Putamen (tissue), 1 donor: ENCODE measurements around the gene RBM4B.
A peak's percentile ranks its signal among the peaks of the same experiment; 100 is the strongest.
"Not testable (repeated sequence)": the region's sequence is repeated elsewhere in the genome, so short reads cannot be mapped to it uniquely, and the experiment has no call there.

Experiments used
- DNase-seq: peaks from one replicate; pipeline ENCODE4 v3.0.0-alpha.2; 2016; ENCODE audit warnings: low spot score

The RBM4B gene, protein sequence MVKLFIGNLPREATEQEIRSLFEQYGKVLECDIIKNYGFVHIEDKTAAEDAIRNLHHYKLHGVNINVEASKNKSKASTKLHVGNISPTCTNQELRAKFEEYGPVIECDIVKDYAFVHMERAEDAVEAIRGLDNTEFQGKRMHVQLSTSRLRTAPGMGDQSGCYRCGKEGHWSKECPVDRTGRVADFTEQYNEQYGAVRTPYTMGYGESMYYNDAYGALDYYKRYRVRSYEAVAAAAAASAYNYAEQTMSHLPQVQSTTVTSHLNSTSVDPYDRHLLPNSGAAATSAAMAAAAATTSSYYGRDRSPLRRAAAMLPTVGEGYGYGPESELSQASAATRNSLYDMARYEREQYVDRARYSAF

DNA sequence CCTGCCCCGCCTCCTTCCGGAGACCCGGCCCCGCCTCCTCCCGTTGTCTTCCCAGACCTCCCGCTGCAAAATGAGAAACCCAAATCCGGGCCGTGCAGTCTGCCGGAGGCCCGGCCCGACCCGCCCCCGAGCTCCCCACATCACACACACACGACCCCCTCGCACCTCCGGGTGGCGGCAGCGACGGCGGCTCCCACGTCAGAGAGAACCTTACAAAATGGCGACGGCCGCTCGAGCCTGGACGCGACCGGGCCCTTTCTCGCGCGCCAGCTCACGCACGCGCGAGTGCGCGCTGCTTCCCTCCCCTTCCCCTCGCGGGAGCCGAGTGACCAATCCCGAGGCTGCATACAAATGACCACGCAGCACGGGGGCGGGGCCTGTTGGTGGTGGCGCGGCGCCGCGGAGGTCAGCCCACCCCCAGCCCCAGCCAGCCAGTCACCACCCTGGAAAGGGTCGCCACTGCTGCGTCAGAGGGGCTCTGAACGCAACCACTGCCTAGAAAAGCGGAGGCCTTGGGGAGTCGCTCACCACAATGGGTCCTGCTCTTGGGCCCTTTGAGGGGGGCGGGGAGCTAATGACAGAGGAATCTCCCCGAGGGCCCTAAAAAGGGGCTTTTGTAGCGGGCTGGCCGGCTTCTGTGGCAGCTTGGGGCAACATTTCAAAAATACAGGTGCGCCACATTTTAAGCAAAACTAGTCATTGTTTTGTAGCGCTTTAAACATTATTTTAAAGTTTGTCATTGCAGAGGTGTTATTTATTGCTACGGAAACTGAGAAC, at the start of gene RBM4B:
Gene RBM4B, minus strand, starts transcription at position 289 of the 777 bp plus-strand sequence. CDS start 808 bp downstream, outside the sequence.
- DNase-seq, result peak; percentile 96

DNA sequence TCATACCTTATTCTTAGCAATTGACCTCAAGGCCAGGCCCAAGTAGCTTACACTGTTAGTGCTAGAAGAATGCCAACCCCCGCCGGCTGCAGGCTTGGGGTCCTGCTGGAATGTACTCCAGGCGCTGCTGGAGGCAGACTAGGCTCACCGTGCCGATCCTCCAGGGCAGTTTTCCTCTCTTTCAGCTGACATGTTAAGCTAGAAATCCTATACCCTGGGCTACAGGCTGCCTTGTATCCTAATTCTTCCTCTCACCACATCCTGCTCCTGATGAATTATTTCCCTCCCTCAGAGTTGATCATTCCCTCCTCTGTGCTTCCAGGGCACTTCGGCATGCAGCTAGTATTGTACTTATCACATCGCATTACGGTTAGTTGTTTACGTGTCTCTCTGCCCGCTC, 48.0 kb upstream of the RBM4B start:
- DNase-seq, result no peak

DNA sequence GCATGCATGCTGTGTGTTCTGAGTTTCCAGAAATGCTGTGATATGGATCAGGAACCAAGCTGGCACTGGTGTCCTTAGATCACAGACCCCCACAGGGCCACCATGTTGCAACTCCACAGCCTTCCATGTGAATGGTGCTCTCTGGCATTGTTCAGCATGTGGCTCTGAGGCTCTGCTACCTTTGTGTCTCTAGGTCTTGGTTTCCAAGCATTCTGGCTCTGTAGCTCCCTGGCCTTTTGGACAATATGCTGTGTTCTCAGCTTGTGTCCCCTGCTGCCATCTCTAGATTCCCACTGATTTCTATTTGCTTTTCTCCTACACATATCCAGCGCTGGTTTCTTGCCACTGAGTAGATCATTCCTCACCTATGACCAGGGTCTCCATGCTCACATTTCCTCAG, 47.4 kb upstream of the RBM4B start:
- DNase-seq, result no peak

DNA sequence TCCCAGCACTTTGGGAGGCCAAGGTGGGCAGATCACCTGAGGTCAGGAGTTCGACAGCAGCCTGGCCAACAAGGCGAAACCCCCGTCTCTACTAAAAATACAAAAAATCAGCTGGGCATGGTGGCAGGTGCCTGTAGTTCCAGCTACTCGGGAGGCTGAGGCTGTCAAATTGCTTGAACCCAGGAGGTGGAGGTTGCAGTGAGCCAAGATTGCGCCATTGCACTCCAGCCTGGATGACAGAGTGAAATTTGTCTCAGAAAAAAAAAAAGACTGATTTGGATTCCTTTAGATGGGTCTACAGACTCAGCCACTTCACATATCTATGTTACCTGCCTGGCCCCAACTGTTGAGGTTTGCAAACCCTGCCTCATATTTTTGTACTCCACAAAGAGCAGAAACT, 46.5 kb upstream of the RBM4B start:
- DNase-seq, result not testable (repeated sequence)

DNA sequence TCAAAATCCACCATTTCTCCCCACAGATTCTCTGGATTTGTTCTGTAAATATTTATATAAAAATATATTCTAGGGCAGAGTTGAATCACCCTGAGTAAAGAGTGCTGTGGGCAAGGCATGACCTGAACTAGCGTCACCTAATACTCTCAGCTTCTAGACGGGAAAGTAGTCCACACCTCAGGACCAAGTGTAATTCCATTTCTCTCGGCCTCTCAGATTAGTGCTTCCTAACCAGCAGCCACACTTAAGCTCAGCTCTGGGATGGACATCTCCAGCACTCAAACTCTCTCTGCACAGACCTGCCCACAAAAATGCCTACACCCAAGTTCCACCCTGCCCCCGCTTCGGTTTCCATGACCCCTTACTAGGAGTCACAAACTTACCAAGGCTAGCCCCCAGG, 46.0 kb upstream of the RBM4B start:
- no peak for DNase-seq

DNA sequence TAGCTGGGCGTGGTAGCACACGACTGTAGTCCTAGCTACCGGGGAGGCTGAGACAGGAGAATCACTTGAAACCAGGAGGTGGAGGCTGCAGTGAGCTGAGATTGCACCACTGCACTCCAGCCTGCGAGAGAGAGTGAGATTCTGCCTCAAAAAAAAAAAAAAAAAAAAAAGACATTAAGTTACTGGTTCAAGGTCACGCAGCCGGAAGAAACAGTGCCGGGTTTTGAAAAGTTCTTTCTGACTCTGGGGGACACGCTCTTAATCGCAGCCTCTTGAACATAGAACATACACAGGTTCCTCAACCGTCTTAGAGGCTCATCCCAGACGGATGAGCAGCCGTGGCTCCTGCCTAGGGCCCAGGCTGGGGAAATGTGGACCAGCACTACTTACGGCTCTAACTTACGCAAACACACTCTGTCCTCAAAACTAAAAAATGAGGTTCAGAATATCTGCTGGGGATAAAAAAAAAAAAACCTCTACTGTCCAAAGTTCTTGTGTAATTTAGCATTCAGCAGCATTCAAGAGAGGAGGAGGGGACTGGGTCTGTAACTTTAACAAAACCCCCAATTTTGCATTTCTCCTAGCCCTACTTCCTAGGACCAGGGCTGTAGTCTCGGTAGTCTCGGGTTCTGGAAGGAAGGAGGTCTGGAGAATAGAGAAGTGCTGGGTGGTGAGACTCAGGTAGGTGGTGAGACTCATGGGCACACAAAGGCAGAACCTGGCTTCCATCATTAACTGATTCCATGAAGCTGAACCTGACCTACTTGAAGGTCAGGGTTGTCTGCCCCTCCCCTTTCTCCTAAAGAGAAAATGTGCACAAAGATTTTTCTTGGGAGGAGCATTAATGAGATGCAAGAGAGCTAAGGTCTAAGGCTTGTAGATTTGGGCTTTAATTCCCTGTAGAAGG, 45.3 kb upstream of the RBM4B start:
- DNase-seq, result no peak

DNA sequence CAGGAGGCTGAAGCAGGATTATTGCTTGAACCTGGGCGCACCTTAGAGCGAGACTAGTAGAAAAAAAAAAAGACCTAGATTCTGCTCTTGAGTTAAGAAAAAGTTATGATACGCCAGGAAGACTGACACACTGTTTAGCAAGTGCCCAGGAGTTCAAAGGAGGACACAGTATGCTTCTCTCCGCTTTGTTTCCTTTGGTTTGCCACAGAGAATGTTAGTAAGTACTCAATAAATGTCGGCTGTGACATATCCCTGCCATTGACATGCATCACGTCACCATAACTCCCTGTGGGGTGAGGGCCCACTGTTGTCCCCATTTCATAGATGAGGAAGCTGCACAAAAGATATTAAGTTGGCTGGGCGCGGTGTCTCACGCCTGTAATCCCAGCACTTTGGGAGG, 44.3 kb upstream of the RBM4B start:
- no peak for DNase-seq

DNA sequence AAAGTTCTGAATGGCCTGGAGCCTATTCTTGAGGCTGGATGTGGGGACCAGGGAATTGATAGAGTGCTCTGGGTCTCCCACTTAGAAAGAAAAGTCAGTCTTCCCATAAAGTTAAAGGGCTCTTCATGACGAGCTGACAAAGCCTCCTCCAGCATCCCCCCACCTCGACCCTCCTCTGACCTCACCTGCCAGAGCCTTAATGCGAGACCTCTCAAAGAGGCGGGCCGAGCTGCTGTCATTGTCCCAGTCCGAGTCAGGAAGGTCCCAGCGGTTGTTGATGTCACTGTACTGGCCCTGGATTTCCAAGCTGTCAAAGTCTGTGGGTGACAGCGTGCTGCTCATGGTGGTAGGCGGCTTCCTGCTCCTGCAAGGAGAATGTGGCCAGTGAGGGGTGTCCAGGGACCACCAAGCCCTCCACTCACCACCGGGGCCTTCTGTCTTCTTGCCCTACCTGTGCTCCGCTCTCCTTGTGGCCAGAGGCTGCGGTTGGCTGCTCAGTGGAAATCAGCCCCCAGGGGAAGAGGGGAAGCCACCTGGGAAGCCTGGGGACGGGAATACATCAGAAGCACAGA, 43.3 kb upstream of the RBM4B start:
- DNase-seq, result no peak

DNA sequence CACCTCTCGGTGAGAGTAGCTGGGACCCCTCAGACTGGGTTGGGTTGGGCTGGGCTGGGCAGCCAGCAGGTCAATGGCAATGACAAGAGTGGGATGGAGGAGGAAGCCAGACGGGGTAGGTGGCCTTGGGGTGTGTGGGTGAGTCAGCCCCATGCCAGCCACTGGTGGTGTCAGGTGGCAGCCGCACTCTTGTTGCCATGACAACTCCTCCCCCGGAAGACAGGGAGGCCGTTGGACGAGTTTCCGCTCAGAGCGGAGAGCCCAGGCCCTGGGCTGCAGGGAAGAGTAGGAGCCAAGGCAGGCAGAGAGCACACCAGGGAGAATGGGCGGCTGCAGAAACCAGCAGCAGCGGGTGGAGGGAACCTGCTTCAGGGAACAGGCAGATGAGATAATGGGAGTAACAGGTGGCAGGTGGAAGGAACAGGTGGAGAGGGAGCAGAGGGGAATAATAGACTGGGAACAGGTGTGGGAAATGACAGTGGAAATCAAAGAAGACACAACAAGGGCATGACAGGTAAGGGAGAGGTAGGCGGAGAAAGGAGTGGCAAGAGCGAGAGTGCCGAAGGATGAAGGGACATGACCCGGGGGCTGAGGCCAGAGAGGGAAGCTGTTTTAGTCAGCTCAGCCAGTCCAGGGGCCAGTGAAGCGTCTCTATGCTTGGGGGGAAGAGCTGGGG, 42.7 kb upstream of the RBM4B start:
- no peak for DNase-seq

DNA sequence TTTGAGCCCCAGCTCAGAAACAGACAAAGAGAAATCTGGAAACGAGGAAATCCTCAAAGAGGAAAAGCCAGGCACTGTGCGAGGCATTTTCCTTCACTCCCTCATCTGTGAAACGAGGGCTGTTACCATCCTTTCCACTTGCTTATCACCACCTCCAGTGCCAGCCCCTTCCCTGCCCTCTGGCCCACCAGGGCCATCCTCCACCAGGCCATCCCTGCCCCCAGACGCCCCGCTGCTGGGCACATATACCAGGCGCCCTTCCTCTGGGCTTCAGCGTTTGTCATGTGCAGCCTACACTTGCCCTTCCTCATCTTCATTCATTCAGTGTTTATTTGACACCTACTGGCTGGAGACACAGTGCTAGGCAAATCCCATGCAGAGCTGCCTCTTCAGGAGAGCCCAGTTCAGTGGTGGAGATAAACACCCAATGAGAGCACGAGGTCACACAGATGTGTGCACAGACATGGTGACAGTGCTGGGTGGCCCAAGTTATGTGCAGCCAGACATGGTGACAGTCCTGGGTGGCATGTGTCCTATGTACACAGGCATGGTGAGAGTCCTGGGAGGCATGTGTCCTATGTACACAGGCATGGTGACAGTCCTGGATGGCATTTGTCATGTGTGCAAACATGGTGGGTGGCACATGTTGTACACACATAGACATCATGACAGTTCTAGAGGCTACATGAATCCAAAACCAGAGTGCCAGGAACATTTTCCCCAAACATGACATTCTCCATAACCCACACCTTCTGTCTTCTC, 41.6 kb upstream of the RBM4B start:
- DNase-seq, result no peak

DNA sequence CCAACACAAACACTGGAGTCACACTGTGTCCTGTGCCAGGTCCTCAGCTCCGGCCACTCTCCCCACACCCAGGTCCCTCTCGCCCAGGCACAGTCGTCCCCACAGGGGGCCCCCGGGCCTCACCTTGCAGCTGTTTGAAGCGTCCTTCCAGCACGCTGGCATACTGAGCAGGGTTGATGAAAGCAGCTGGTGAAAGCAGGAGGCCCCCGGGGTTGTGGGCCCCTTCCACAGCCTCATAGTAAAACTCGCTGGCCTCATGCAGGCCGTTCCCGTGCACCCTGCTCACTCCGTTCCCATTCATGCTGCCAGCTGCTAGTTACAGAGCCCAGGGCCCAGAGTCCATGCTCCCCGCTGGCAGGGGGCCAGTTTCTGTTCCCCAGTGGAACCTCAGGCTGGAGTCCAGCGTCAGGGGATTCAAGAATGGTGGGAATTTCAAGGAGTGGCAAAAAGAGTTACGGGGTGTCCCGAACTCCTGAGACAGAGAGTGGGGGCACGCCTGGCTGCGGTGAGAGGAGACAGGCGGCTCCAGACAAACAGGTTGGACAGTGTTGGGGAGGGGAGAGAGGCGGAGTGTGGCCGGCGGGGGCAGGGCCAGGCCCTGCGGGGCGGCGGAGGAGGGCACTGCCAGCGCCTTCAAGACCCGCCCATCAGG, 40.8 kb upstream of the RBM4B start:
- no peak for DNase-seq

DNA sequence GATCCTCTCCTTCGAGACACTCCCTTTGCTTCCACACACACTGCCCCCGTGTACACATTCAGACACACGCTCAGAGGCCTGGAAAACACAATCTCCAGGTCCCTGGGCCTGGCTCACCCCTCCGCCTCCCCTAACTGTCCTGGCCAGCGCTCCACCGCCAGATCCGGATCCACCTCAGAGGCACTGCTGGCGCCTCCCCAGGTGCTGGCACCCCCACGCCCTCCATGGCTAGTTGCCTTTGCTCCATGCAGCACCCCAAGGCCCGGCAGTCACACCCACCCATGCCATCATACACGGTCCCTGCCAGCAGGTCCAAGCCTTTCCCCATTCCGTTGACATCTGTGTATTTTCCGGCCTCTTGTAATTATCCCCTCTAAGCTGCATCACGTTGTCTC, 40.2 kb upstream of the RBM4B start:
- DNase-seq, result no peak

DNA sequence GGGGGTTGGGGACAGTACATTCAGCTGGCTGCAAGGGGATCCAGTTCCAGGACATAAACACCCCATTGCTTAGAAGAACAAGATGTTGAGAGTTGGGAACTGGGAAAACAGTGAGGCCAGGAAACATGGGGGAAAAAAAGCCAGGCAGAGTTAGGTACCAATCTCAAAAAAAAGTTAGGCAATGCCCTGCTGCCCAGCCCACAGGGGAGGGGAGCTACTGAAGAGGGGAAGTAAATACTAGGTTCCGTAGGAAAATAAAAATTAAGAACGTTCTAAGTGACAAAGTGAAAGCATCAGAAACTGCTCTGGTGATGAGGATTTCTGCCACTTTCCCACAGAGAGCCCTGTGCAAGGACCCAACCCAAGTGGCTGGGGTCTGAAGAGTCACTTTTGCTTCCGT, 39.3 kb upstream of the RBM4B start:
- no peak for DNase-seq

DNA sequence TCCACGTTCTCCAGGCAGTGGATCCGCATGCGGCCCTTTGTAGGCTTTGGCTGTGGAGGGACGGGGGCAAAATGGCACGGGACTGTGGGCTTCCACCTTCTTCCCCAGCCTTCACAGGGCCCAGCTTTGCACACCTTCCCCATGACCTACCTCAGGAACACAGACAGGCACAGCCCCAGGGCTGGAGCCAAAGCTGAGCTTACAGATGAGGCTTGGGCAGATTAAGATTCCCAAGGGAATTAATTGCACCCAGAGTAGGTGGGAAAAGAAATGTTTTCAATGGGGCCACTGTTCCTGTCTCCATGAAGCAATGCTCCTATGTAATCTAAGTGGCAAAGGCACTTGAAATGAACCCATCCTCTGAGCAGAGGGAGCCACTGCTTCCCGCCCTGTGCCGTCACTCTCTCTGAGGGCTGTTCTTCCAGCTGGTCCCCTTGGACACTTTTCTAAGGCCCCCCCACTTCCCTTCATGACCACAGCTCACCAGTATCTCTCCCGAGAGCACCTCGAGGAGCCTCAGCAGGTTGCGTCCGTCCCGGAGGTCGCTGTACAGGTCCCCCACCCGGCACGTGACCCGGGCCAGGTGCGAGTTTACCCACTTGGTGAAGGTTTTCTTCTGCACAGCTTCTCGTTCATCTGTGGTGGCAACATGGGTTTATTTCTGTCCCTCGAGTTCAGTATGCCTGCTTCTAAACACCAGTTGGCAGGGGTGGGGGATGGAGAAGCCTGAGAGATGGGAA, 37.8 kb upstream of the RBM4B start:
- no peak for DNase-seq

DNA sequence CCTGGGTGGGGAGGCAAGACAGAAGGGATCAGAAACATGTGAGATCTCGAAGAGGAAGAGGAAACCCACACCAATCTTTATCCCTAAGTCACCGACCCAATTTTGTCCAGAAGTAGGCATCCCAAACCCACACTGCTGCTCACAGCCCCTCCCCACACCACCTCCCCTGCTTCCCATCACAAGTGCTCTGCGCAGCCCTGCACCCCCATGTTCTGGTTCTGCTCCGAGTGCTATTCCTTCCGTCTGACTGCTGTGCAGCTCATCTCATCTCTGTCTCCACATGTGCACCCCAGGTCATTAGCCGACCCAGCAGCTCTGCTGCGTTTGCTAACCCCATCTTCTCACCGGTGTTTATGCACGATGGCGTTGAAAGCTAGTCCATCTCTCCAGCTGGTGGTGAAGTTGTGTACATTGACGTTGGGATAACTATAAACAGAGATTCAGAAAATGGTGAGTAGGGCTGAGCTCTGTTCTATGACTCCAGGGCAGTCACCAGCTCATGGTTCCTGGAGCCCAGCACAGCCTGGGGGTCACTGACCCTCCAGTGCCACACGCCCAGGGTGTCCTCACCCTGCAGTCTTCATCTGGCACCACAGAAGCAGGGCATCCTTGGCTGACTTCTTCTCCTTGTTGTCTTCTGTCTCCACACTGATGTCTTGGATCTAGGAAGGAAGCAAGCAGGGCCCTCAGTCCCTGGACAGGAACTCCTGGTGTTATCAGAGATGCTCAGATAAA, 36.2 kb upstream of the RBM4B start:
- no peak for DNase-seq

DNA sequence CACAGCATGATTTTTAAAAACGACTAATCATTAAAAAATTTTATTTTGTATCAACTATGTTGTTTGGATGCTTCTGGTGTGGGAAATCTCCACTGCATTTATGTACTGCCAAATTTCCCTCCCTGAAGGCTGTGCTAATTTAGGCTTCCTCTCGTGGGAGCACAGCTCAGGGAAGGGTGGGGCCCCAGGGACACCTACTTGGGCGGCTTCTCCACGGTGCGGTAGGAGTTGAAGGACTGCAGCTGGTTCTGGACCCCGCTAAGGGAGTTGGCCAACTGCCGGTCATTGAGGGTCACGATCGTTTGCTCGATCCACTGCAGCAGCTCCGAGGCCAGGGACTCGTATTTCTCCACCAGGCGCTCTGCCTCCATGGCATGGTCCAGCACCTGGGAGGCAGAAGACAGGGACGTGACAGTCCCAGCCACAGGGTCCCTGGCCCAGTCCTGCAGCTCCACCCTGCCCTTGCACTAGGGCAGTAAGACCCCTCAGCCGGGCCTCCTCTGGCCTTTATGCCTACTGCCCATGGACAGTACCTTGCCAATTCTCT, 32.8 kb upstream of the RBM4B start:
- DNase-seq, result no peak

DNA sequence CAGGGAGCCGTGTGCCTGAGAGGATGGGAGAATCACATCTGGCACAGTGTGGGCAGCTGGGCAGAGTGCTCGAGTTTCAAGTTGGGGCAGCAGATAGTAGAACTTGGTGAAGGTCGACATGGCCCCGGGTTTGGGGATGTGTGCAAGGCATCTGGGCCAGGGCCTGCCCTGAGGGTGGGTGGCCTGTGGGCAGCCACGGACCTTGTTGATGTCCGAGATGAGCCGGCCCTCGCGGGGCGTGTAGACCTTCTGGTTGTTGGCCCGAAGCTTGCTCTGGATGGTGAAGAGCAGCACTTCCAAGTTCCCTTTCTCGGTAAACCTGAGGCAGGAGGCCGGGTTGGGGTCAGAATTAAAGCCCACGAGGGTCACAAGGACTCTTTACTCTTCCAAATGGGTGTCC, 31.0 kb upstream of the RBM4B start:
- DNase-seq, result no peak

DNA sequence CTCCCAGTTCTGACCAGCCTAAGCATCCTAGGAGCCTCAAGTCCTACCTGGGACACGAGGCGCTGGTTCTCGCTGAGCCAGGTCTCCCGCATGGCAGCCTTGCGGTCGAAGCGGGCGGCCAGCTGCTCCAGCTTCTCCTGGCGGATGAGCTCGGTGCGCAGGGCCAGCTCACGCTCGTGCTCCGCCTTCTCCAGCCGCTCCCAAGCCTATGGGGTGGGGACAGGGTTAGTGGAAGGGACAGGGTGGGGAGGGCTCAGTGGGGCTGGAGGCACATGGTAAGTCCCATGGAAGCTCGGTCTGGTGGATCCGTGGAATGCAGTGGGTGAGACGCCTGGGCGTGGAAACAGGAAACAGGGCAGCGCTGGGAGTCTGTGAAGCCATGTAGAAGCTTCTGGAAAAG, 30.4 kb upstream of the RBM4B start:
- no peak for DNase-seq

DNA sequence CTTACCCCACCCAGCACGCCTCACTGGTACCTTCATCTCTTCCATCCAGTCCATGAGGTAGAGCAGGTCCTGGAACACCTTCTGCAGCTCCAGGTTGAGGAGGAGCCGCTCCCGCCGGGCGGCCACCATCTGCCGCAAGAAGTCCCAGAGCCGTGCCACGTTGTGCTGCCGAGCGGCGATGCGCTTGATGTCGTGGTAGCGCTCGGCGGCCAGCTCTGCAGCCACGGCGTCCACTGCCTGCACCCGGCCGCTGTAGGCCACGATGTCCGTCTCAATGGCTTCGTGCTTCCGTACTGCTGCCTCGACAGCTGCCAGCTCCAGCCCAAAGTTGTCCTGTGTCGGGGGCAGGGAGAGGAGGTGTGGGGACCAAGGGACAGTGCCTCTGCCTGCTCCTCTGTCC, 29.8 kb upstream of the RBM4B start:
- no peak for DNase-seq
